ENCODE data around the gene PROX2.
A peak's percentile ranks its signal among the peaks of the same experiment; 100 is the strongest.

Gene PROX2

DNA sequence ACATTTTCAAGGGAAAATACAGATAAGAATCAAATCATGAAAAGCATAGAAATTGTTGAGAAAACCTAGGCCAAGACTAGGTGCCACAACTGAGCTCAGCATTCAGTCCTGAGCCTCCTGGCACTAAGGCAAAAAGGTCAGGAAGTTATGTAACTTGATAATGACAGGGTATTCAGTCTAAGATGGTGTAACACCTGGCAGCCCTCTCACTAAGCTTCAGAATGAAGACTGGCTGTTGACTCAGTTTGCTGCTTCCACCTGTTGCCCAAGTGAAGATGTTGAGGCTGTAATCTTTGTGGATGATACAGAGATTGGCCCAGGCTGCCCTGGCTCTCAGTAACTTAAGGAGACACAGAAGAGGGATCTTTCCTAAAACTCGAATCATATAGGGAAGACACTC, 19.6 kb downstream of the PROX2 start:
- in situ Hi-C loops (cut with HindIII; ENCODE audit: low sequenced_read_pairs), result no loop called here
- TF ChIP-seq, protein P1, sequence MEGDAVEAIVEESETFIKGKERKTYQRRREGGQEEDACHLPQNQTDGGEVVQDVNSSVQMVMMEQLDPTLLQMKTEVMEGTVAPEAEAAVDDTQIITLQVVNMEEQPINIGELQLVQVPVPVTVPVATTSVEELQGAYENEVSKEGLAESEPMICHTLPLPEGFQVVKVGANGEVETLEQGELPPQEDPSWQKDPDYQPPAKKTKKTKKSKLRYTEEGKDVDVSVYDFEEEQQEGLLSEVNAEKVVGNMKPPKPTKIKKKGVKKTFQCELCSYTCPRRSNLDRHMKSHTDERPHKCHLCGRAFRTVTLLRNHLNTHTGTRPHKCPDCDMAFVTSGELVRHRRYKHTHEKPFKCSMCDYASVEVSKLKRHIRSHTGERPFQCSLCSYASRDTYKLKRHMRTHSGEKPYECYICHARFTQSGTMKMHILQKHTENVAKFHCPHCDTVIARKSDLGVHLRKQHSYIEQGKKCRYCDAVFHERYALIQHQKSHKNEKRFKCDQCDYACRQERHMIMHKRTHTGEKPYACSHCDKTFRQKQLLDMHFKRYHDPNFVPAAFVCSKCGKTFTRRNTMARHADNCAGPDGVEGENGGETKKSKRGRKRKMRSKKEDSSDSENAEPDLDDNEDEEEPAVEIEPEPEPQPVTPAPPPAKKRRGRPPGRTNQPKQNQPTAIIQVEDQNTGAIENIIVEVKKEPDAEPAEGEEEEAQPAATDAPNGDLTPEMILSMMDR (IDR thresholded peaks at IDR 0.05; ENCODE audit: low read depth, low read length), result no peak
- no peak overlapping the region for H3K4me3 ChIP-seq (ENCODE audit: low read depth, low read length)
- DNase-seq (ENCODE audit: low read depth, low spot score), result no peak

DNA sequence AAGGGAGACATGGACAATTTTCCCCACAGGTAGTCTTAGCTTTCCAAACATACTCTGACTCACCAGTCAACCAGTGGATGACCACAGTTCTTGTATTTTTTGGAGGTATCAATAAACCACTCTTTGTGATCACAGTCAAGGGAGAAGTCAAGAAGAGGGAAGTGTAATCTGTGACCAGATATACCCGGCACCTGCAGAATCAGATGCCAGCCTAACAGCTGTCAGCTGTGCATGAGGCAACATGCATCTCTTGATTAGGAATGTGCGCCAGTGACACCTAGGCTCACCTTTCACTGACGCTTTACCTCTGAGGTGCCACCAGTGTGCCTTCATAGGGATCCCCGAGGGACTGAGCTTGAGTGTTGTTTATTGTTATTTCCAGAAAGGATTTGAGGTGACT, 20.0 kb downstream of the PROX2 start:
- in situ Hi-C loops (cut with HindIII; ENCODE audit: low sequenced_read_pairs), result no loop called here

DNA sequence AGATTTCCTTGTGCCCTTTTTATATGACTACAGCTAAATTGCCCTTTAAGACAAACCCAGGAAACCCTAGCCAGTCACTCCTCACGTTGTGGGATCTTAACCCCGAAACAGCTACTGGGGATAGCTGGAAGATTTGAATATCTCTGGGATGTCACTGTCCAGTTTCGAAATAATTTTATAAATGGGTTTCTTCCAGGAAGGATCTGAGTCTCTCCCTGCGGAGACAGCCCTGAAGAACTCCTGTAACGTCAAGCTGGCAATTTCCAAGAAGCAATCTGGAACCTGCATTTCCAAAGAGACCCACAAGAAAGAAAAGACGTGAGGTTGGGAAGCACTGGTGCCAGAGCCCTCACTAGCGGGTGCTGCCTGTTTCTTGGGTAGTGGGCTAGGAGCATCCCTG, 20.9 kb downstream of the PROX2 start:
- in situ Hi-C loops (cut with HindIII; ENCODE audit: low sequenced_read_pairs), result no loop called here
- H3K4me3 ChIP-seq (ENCODE audit: low read depth, low read length), result no peak overlapping the region
- TF ChIP-seq, protein P1 (IDR thresholded peaks at IDR 0.05; ENCODE audit: low read depth, low read length), result no peak
- no peak for DNase-seq (ENCODE audit: low read depth, low spot score)

More for the DNA sequence above, 20.0 kb downstream of the PROX2 start:
- TF ChIP-seq, protein P1 (IDR thresholded peaks at IDR 0.05; ENCODE audit: low read depth, low read length), result no peak
- H3K4me3 ChIP-seq (ENCODE audit: low read depth, low read length), result no peak overlapping the region
- no peak for DNase-seq (ENCODE audit: low read depth, low spot score)

DNA sequence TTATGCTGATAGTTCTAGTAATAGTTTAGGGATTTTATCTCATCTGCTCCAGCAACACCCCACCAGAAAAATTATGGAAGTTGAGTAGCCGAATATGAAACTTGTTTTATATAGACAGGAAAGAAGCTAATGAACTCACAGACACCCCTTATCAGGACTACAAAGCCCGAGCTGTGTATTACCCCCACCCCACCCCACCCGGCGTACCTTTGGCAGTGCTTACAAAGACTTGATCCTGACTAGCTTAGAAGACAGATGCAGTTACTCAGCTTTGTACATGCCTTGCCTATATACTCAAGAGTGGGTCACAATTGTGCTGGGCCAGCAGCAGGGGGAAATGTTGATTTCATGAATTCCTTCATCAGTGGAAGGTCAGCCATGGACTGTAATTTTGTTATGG, 22.4 kb downstream of the PROX2 start:
- TF ChIP-seq, protein P1 (IDR thresholded peaks at IDR 0.05; ENCODE audit: low read depth, low read length), result no peak
- DNase-seq (ENCODE audit: low read depth, low spot score), result no peak
- in situ Hi-C loops (cut with HindIII; ENCODE audit: low sequenced_read_pairs), result no loop called here
- H3K4me3 ChIP-seq (ENCODE audit: low read depth, low read length), result no peak overlapping the region

DNA sequence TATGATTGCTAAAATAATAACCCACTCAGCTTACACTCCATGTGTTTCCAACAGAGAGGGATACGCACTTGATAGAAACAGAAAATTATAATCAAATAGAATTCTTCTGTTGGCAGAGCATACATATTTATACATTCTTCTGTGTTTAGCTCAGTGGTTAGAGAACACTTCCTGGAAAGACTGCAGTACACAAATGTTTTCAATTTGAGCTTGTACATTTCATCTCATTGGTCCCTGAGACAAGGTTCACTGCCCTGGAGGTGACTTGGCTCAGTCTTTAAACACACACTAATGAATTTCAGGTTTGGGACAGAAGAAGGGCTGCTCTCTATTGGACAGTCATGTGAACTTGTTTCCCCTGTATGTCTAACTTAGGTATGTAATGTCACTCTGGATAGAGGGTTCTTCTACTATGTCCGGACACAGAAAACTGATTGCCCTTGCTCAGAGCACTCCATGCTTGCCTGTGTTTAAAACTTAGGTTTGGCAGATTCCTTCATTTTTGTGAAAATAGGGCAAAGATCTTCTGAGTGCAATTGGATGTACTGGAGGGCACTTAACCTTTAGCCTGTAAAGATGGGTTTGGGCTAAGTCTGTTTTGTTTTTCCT, 22.9 kb downstream of the PROX2 start:
- in situ Hi-C loops (cut with HindIII; ENCODE audit: low sequenced_read_pairs), result no loop called here
- peak; percentile 55 for DNase-seq (ENCODE audit: low read depth, low spot score)
- TF ChIP-seq, protein P1 (IDR thresholded peaks at IDR 0.05; ENCODE audit: low read depth, low read length), result no peak
- no peak overlapping the region for H3K4me3 ChIP-seq (ENCODE audit: low read depth, low read length)

DNA sequence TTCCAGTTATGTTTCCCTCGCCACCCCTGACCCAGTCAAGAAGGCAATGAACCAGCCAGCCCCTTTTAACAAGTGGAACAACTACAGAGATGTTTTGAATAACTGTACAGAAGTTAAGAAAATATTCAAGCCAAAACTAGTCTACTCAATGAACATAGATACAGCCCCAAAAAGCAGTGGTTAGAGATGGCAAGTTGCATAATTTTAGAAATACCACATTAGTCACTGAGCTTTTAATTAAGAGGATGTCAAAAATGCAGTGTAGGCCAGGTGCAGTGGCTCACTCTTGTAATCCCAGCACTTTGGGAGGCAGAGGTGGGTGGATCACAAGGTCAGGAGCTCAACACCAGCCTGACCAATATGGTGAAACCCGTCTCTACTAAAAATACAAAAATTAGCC, 27.2 kb downstream of the PROX2 start:
- DNase-seq (ENCODE audit: low read depth, low spot score), result no peak
- in situ Hi-C loops (cut with HindIII; ENCODE audit: low sequenced_read_pairs), result no loop called here
- TF ChIP-seq, protein P1 (IDR thresholded peaks at IDR 0.05; ENCODE audit: low read depth, low read length), result no peak
- no peak overlapping the region for H3K4me3 ChIP-seq (ENCODE audit: low read depth, low read length)
